Activated CD8-positive, alpha-beta T cell treated with anti-CD3 and anti-CD28 coated beads, Interleukin-2, amount 10 ng/mL, durations not matched to agents 7 days and 5 days (primary cell): ENCODE measurements around the gene TAF5L. TPM values are rescaled to one million over a fixed set of nuclear protein-coding genes. Genes with fewer than 3 reads are reported as not detected.
A peak's percentile ranks its signal among the peaks of the same experiment; 100 is the strongest.

Experiments
- ATAC-seq: fragments of 150-1000 bp; cut with Tn5 transposase; one replicate; pipeline ENCODE4 v1.10.0; 2021; ENCODE audit warnings: moderate library complexity
- CTCF ChIA-PET: fragments of 350-600 bp; sonication (Branson Sonifier 250); formaldehyde crosslinking; loops from one replicate; lab custom pipeline; 2021; ENCODE audit warnings: antibody characterized with exemption; lab: Charles Lee
- POLR2A ChIA-PET: fragments of 350-600 bp; sonication (Branson Sonifier 250); formaldehyde crosslinking; loops from one replicate; lab custom pipeline; 2021; ENCODE audit warnings: antibody characterized with exemption; lab: Charles Lee
- DNase-seq: peaks from one replicate; pipeline ENCODE4 v3.0.0-alpha.2; 2020
- H3K27ac Mint-ChIP-seq: one replicate; pipeline ENCODE4 v1.8.0; 2021; ENCODE audit warnings: mild to moderate bottlenecking, mixed read lengths
- H3K27me3 Mint-ChIP-seq: one replicate; pipeline ENCODE4 v1.8.0; 2021; ENCODE audit warnings: low read depth, mixed read lengths
- H3K36me3 Mint-ChIP-seq: one replicate; pipeline ENCODE4 v1.8.0; 2021; ENCODE audit warnings: low read depth, mixed read lengths
- H3K4me1 Mint-ChIP-seq: one replicate; pipeline ENCODE4 v1.8.0; 2021; ENCODE audit warnings: low read depth, mixed read lengths
- H3K4me3 Mint-ChIP-seq: one replicate; pipeline ENCODE4 v1.8.0; 2021; ENCODE audit warnings: mild to moderate bottlenecking, mixed read lengths
- H3K9me3 Mint-ChIP-seq: one replicate; pipeline ENCODE4 v1.8.0; 2022; ENCODE audit warnings: mixed read lengths; ENCODE audit not compliant: insufficient read depth
- total RNA-seq, 2 experiments: library from RNA; stranded (reverse); gene quantifications; one replicate each; pipeline ENCODE4 v1.2.3, GENCODE V29; 2021

TAF5L gene
- total RNA-seq, 2 experiments from 2014 or later = 30.2 to 30.7 TPM

- no peaks in the 10 kb centered on the region for H3K9me3 Mint-ChIP-seq
- ChIA-PET CTCF (interaction anchor here (0.6 to 2.4 kb wide), 26 partner anchors 11 to 653 kb away, joined by 3 to 24 read pairs (median 4); partner anchors contain the start of gene ABCB10), POLR2A (no interaction called here)
- H3K36me3 Mint-ChIP-seq = peaks cover 28% of the 10 kb centered on the region
- H3K4me3 Mint-ChIP-seq = no peak overlapping the region
- DNase-seq (peak; percentile 71), ATAC-seq (peak; percentile 83)
- H3K27ac Mint-ChIP-seq = peak overlapping the region; percentile 17
- H3K27me3 Mint-ChIP-seq = no peaks in the 10 kb centered on the region
- H3K4me1 Mint-ChIP-seq = peaks cover 10% of the 10 kb centered on the region
Measured at GRCh38 chr1:229661022-229661877, 35.3 kb upstream of the TAF5L start.

- Mint-ChIP-seq H3K36me3 (peaks cover 50% of the 10 kb centered on the region), H3K27me3 (no peaks in the 10 kb centered on the region), H3K9me3 (no peaks in the 10 kb centered on the region), H3K4me1 (peaks cover 10% of the 10 kb centered on the region), H3K27ac (no peak overlapping the region), H3K4me3 (no peak overlapping the region)
- ChIA-PET POLR2A (no interaction called here), CTCF (no interaction called here)
- DNase-seq = no peak
- no peak for ATAC-seq
Measured at GRCh38 chr1:229657993-229658755, 32.3 kb upstream of the TAF5L start.

- ATAC-seq = no peak
- Mint-ChIP-seq H3K9me3 (no peaks in the 10 kb centered on the region), H3K4me3 (no peak overlapping the region), H3K4me1 (peaks cover 5% of the 10 kb centered on the region), H3K27ac (no peak overlapping the region), H3K27me3 (no peaks in the 10 kb centered on the region), H3K36me3 (peaks cover 44% of the 10 kb centered on the region)
- ChIA-PET CTCF (interaction anchor here (1.7 kb wide), 1 partner anchor 20 kb away, joined by 4 read pairs; no protein-coding TSS in a partner anchor), POLR2A (no interaction called here)
- DNase-seq = no peak
Measured at GRCh38 chr1:229655781-229656180, 29.9 kb upstream of the TAF5L start.

GRCh38 chr1:229653420-229653819 is 27.5 kb upstream of the TAF5L start:
- ChIA-PET CTCF (no interaction called here), POLR2A (no interaction called here)
- Mint-ChIP-seq H3K4me1 (peaks cover 5% of the 10 kb centered on the region), H3K4me3 (no peak overlapping the region), H3K27ac (no peak overlapping the region), H3K9me3 (no peaks in the 10 kb centered on the region), H3K27me3 (no peaks in the 10 kb centered on the region), H3K36me3 (peaks cover 42% of the 10 kb centered on the region)
- no peak for DNase-seq
- ATAC-seq = no peak

- H3K27ac Mint-ChIP-seq = no peak overlapping the region
- H3K4me3 Mint-ChIP-seq = no peak overlapping the region
- DNase-seq = no peak
- H3K36me3 Mint-ChIP-seq = peaks cover 53% of the 10 kb centered on the region
- H3K27me3 Mint-ChIP-seq = no peaks in the 10 kb centered on the region
- H3K4me1 Mint-ChIP-seq = no peaks in the 10 kb centered on the region
- ATAC-seq = no peak
- H3K9me3 Mint-ChIP-seq = no peaks in the 10 kb centered on the region
- ChIA-PET POLR2A (no interaction called here), CTCF (interaction anchor here (1.0 to 2.6 kb wide), 2 partner anchors 10 to 11 kb away, joined by 3 to 11 read pairs; no protein-coding TSS in a partner anchor)
Measured at GRCh38 chr1:229651546-229651945, 25.6 kb upstream of the TAF5L start.

GRCh38 chr1:229650045-229650444 is 24.1 kb upstream of the TAF5L start:
- ChIA-PET POLR2A (no interaction called here), CTCF (interaction anchor here (0.6 to 2.6 kb wide), 2 partner anchors 11 to 517 kb away, joined by 3 to 11 read pairs; no protein-coding TSS in a partner anchor)
- Mint-ChIP-seq H3K27ac (no peak overlapping the region), H3K4me1 (no peaks in the 10 kb centered on the region), H3K27me3 (no peaks in the 10 kb centered on the region), H3K4me3 (no peak overlapping the region), H3K9me3 (no peaks in the 10 kb centered on the region), H3K36me3 (peaks cover 48% of the 10 kb centered on the region)
- DNase-seq = no peak
- no peak for ATAC-seq

- ChIA-PET CTCF (interaction anchor here (0.6 kb wide), 1 partner anchor 934 kb away, joined by 3 read pairs; no protein-coding TSS in a partner anchor), POLR2A (no interaction called here)
- no peaks in the 10 kb centered on the region for H3K9me3 Mint-ChIP-seq
- H3K27ac Mint-ChIP-seq = no peak overlapping the region
- ATAC-seq = no peak
- H3K4me1 Mint-ChIP-seq = no peaks in the 10 kb centered on the region
- H3K27me3 Mint-ChIP-seq = no peaks in the 10 kb centered on the region
- DNase-seq = no peak
- peaks cover 43% of the 10 kb centered on the region for H3K36me3 Mint-ChIP-seq
- H3K4me3 Mint-ChIP-seq = no peak overlapping the region
Measured at GRCh38 chr1:229648406-229648805, 22.5 kb upstream of the TAF5L start.

GRCh38 chr1:229645324-229645993 is 19.5 kb upstream of the TAF5L start:
- peaks cover 2% of the 10 kb centered on the region for H3K4me1 Mint-ChIP-seq
- H3K9me3 Mint-ChIP-seq = no peaks in the 10 kb centered on the region
- CTCF ChIA-PET = no interaction called here
- peaks cover 29% of the 10 kb centered on the region for H3K36me3 Mint-ChIP-seq
- POLR2A ChIA-PET = no interaction called here
- H3K27ac Mint-ChIP-seq = peak overlapping the region; percentile 3
- DNase-seq (no peak), ATAC-seq (no peak)
- H3K4me3 Mint-ChIP-seq = no peak overlapping the region
- no peaks in the 10 kb centered on the region for H3K27me3 Mint-ChIP-seq

GRCh38 chr1:229643996-229644745 is 18.2 kb upstream of the TAF5L start:
- no peaks in the 10 kb centered on the region for H3K9me3 Mint-ChIP-seq
- ATAC-seq (no peak), DNase-seq (no peak)
- H3K27ac Mint-ChIP-seq = peak overlapping the region; percentile 23
- no peaks in the 10 kb centered on the region for H3K27me3 Mint-ChIP-seq
- no peak overlapping the region for H3K4me3 Mint-ChIP-seq
- ChIA-PET CTCF (no interaction called here), POLR2A (no interaction called here)
- peaks cover 6% of the 10 kb centered on the region for H3K4me1 Mint-ChIP-seq
- H3K36me3 Mint-ChIP-seq = peaks cover 30% of the 10 kb centered on the region

- ATAC-seq (no peak), DNase-seq (no peak)
- CTCF ChIA-PET = no interaction called here
- POLR2A ChIA-PET = no interaction called here
- H3K4me1 Mint-ChIP-seq = peaks cover 6% of the 10 kb centered on the region
- H3K36me3 Mint-ChIP-seq = peaks cover 28% of the 10 kb centered on the region
- no peaks in the 10 kb centered on the region for H3K9me3 Mint-ChIP-seq
- no peaks in the 10 kb centered on the region for H3K27me3 Mint-ChIP-seq
- no peak overlapping the region for H3K27ac Mint-ChIP-seq
- no peak overlapping the region for H3K4me3 Mint-ChIP-seq
Measured at GRCh38 chr1:229642970-229643369, 17.0 kb upstream of the TAF5L start.

- ChIA-PET POLR2A (no interaction called here), CTCF (no interaction called here)
- DNase-seq = no peak
- no peak overlapping the region for H3K4me3 Mint-ChIP-seq
- no peak overlapping the region for H3K27ac Mint-ChIP-seq
- H3K27me3 Mint-ChIP-seq = no peaks in the 10 kb centered on the region
- peaks cover 27% of the 10 kb centered on the region for H3K36me3 Mint-ChIP-seq
- ATAC-seq = no peak
- H3K9me3 Mint-ChIP-seq = no peaks in the 10 kb centered on the region
- H3K4me1 Mint-ChIP-seq = peaks cover 6% of the 10 kb centered on the region
Measured at GRCh38 chr1:229642376-229642775, 16.5 kb upstream of the TAF5L start.
